HFFc6 (cell line): ENCODE data around the gene GLIS1. TPM values are rescaled to one million over a fixed set of nuclear protein-coding genes. Genes with fewer than 3 reads are reported as not detected.

Experiments
- DNase-seq: peaks from one replicate; pipeline ENCODE4 v3.0.0-alpha.2; 2018
- H3K27ac Mint-ChIP-seq: 2 replicates; pipeline ENCODE4 v1.8.0; 2020; ENCODE audit warnings: mild to moderate bottlenecking, mixed read lengths
- H3K27me3 Mint-ChIP-seq: 2 replicates; pipeline ENCODE4 v1.8.0; 2021; ENCODE audit warnings: mild to moderate bottlenecking, moderate library complexity, mixed read lengths; ENCODE audit not compliant: insufficient read depth
- H3K36me3 Mint-ChIP-seq: 2 replicates; pipeline ENCODE4 v1.8.0; 2021; ENCODE audit warnings: low read depth, mixed read lengths
- H3K4me1 Mint-ChIP-seq: 2 replicates; pipeline ENCODE4 v1.8.0; 2020; ENCODE audit warnings: low read depth, mixed read lengths
- H3K4me3 Mint-ChIP-seq: 2 replicates; pipeline ENCODE4 v1.8.0; 2020; ENCODE audit warnings: mild to moderate bottlenecking, moderate library complexity, mixed read lengths
- H3K9me3 Mint-ChIP-seq: 2 replicates; pipeline ENCODE4 v1.8.0; 2020; ENCODE audit warnings: mild to moderate bottlenecking, mixed read lengths
- CTCF ChIP-seq: fragments of 200-600 bp; sonication (generic); IDR thresholded peaks from 2 replicates; pipeline ENCODE4 v1.5.0; 2021; ENCODE audit warnings: antibody characterized with exemption, mild to moderate bottlenecking
- total RNA-seq, 6 experiments: library from RNA; stranded (reverse); fragmentation: NEBNext Ultra II Directional; extraction: Animal tissue kit (Norgen Biotek cat#: 25700); gene quantifications; 2 replicates in 1 of 6; 3 replicates in 5 of 6; pipeline ENCODE4 v1.2.3, GENCODE V29; 2021

GLIS1 gene
- total RNA-seq, 6 experiments from 2014 or later: 1.1 to 1.9 (median 1.2) TPM

DNA sequence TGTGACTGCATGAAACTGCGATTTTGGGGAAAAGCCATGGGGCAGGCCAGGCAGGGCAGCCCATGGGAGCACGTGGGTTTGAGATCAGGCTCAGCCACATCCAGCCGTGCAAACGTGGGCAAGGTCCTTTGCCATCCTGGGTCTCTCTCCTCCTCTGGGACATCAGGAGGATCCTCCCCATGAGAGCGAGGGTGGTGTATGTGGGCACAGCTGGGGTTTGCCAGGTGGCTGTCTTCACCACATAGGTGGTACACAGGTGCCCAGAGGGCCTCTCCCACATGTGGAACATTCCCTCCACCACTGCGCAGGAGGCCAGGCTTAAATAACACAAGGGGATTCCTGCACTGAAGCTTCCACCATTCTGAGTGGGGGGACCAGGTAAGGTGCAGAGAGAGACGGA, 143.1 kb downstream of the GLIS1 start:
- no peak for TF ChIP-seq CTCF
- no peak overlapping the region for H3K27ac Mint-ChIP-seq
- H3K4me3 Mint-ChIP-seq: no peak overlapping the region
- no peak for DNase-seq
- no peaks in the 10 kb centered on the region for H3K9me3 Mint-ChIP-seq
- H3K27me3 Mint-ChIP-seq: peaks cover 3% of the 10 kb centered on the region
- no peaks in the 10 kb centered on the region for H3K36me3 Mint-ChIP-seq
- H3K4me1 Mint-ChIP-seq: no peaks in the 10 kb centered on the region

DNA sequence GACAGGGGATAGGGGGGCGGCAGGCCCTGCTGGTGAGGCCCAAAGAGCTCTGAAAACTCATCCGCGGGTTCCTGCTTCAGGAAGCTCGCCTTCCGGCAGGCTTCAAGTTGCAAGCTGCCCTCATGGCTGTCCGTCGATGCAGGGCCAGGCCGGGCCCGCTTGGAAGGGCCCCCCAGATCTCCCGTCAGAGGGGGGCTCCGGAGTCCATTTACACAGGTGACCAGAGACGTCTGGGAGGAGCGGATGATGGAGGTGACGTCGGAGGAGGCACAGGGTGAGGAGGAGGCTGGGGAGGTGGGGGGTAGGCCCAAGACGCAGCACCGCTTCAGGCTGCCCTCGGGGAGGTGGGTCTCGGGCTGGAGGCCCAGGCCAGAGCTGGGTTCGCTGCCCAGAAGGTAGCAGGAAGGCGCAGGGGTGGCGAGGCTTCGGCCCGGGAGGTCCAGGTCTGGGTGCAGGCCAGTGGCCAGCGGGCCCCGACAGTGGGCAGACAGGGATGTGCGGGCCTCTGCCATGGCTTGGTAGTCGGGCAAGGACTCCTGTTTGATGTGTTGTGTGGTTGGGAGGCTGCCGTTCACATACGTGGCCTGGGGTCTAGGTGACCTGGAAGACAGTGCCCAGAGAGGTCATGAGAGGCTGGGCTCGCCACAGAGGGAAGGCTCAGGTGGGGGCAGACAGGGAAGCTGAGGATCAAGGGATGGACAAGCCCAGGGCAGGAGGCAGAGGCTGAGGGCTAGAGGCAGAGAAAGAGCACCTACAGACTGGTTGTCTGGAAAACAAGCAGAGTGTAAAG, 144.4 kb downstream of the GLIS1 start:
- H3K27ac Mint-ChIP-seq: no peak overlapping the region
- peaks cover 4% of the 10 kb centered on the region for H3K27me3 Mint-ChIP-seq
- TF ChIP-seq CTCF: no peak; the same call in 1 of the 2 replicates
- DNase-seq: no peak
- H3K36me3 Mint-ChIP-seq: no peaks in the 10 kb centered on the region
- H3K4me3 Mint-ChIP-seq: no peak overlapping the region
- H3K4me1 Mint-ChIP-seq: no peaks in the 10 kb centered on the region
- H3K9me3 Mint-ChIP-seq: no peaks in the 10 kb centered on the region

DNA sequence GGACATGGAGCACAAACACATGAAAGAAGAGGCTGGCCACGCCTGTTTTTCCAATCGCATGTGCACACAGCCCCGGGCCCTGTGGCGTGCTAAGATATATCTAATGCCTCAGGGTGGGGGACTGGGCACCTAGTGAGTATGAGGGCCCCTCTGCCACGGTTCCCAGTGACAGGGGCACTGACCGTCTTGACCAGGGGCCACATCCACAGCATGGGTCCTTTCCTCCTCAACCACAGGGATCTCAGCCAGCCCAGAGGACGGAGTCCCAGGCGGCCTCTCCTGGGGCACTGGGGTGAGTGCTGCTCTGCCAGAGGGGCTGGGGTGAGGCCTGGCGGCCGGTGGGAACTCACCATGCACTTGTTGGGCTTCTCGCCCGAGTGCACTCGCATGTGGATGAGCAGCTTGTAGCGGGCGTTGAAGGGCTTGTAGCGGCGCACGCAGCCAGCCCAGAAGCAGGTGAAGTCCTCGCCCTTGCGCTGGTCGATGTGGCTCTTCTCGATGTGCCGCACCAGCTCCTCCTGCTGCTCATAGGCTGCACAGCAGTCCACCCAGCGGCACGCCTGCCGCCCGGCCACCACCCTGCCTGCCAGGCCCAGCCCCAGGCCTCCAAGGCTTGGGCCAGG, 145.1 kb downstream of the GLIS1 start:
- H3K4me1 Mint-ChIP-seq: no peaks in the 10 kb centered on the region
- H3K9me3 Mint-ChIP-seq: no peaks in the 10 kb centered on the region
- H3K36me3 Mint-ChIP-seq: no peaks in the 10 kb centered on the region
- H3K27me3 Mint-ChIP-seq: peaks cover 4% of the 10 kb centered on the region
- TF ChIP-seq CTCF: peak; percentile 29; the same call in 1 of the 2 replicates
- DNase-seq: no peak
- no peak overlapping the region for H3K4me3 Mint-ChIP-seq
- no peak overlapping the region for H3K27ac Mint-ChIP-seq

GRCh38 chr1:53592985-53593757, 145.8 kb downstream of the GLIS1 start:
- no peaks in the 10 kb centered on the region for H3K4me1 Mint-ChIP-seq
- no peak for TF ChIP-seq CTCF
- no peak overlapping the region for H3K4me3 Mint-ChIP-seq
- H3K36me3 Mint-ChIP-seq: no peaks in the 10 kb centered on the region
- peaks cover 8% of the 10 kb centered on the region for H3K27me3 Mint-ChIP-seq
- no peak for DNase-seq
- no peaks in the 10 kb centered on the region for H3K9me3 Mint-ChIP-seq
- no peak overlapping the region for H3K27ac Mint-ChIP-seq

DNA sequence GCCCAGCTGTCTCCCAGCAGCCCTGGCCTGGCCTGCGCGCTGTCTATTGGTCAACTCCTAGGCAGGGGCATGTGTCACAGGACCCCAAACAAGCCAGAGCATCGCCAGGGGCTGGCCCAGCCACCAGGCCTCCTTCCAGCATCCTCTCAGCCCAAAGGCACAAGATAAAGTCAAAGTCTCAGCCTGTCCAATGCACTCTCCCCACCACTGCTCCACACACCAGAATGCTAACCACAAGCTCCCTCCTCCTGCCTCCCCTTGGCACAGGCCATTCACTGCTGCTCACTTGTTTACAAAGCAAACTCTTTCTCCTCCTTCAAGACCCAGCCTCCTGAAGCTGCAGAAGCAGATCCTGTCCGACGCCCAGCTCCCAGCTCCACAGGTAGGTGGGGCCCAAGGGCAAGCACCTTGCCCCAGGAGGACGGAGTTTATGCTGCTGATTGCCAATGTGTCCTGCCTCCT, 146.4 kb downstream of the GLIS1 start:
- Mint-ChIP-seq H3K36me3 (no peaks in the 10 kb centered on the region), H3K27me3 (peaks cover 12% of the 10 kb centered on the region), H3K4me1 (no peaks in the 10 kb centered on the region), H3K4me3 (no peak overlapping the region), H3K27ac (no peak overlapping the region), H3K9me3 (no peaks in the 10 kb centered on the region)
- no peak for TF ChIP-seq CTCF
- peak; percentile 7 for DNase-seq
